HFF-Myc (cell line): Measurements from ENCODE around the gene TMCO4.
"Not testable (repeated sequence)": the region's sequence is repeated elsewhere in the genome, so short reads cannot be mapped to it uniquely, and the experiment has no call there.

Experiments
- DNase-seq: peaks from one replicate; pipeline ENCODE4 v3.0.0-alpha.2; 2011; ENCODE audit warnings: low read depth; ENCODE audit errors: extremely low read depth
- H3K4me3 ChIP-seq: replicated peaks from 2 replicates; pipeline ENCODE4 v1.5.1; 2011; ENCODE audit warnings: low read depth, mild to moderate bottlenecking, control low read depth, low read length
- TF ChIP-seq, protein P1 (sequence below): IDR thresholded peaks from 2 replicates; pipeline ENCODE4 v1.5.1; 2012; ENCODE audit warnings: mild to moderate bottlenecking, low read depth, low read length, control low read depth; ENCODE audit errors: missing control alignments

Gene TMCO4

DNA sequence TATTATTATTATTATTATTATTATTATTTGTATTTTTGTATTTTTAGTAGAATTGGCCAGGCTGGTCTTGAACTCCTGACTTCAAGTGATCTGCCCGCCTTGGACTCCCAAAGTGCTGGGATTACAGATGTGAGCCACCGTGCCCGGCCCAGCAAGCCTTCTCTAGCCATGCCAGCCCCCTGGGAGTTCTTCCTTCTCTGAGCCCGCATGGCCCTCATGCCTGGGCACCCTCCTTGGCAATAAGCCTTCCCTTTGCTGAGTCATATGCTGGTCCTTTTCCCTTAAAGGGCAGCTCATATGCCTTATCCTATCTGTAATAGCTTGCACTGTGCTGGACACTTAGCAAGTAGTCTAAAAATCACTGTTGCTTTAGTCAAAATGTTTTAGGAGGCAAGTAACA lies 164.1 kb downstream of the TMCO4 start:
- H3K4me3 ChIP-seq, result no peak overlapping the region
- DNase-seq, result no peak
- TF ChIP-seq, protein P1, sequence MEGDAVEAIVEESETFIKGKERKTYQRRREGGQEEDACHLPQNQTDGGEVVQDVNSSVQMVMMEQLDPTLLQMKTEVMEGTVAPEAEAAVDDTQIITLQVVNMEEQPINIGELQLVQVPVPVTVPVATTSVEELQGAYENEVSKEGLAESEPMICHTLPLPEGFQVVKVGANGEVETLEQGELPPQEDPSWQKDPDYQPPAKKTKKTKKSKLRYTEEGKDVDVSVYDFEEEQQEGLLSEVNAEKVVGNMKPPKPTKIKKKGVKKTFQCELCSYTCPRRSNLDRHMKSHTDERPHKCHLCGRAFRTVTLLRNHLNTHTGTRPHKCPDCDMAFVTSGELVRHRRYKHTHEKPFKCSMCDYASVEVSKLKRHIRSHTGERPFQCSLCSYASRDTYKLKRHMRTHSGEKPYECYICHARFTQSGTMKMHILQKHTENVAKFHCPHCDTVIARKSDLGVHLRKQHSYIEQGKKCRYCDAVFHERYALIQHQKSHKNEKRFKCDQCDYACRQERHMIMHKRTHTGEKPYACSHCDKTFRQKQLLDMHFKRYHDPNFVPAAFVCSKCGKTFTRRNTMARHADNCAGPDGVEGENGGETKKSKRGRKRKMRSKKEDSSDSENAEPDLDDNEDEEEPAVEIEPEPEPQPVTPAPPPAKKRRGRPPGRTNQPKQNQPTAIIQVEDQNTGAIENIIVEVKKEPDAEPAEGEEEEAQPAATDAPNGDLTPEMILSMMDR, result no peak

DNA sequence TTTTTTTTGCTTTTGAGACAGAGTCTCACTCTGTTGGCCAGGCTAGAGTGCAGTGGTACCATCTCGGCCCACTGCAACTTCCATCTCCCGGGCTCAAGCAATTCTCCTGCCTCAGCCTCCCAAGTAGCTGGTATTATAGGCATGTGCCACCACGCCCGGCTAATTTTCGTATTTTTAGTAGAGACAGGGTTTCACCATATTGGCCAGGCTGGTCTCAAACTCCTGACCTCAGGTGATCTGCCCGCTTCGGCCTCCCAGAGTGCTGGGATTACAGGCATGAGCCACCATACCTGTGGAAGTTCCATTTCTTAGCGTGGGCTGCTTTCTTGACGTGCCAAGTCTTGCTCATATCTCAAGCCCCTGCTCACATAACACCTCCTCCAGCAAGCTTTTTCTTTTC lies 164.7 kb downstream of the TMCO4 start:
- DNase-seq, H3K4me3 ChIP-seq: not testable (repeated sequence)

DNA sequence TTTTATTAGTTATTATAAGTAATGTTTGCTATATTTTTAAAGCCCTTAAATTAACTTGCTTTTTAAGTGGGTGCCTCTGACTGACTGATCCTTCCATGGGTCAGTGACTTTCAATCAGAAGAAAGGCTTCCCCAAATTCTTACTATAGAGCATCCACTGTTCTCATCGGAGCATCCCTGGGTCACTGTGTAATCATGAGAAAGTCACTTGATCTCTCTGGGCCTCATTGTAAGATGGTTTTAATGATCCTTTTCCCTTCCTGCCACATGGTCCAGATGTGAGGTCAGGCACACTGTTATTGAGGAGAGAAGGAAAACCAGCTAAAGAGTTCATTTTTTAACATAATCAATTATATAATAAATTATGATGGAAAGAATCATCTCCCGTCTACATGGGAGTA lies 166.6 kb downstream of the TMCO4 start:
- no peak for DNase-seq
- TF ChIP-seq, protein P1, result no peak
- no peak overlapping the region for H3K4me3 ChIP-seq
